WTC11 (cell line): Measurements from ENCODE around the gene EP400. TPM values are rescaled to one million over a fixed set of nuclear protein-coding genes. Genes with fewer than 3 reads are reported as not detected.

ENCODE experiments used
- ATAC-seq: fragments of 200-7000 bp; cut with Tn5 transposase; 2 replicates; pipeline ENCODE4 v1.10.0; 2021; ENCODE audit warnings: mild to moderate bottlenecking, moderate library complexity
- CTCF ChIA-PET: fragments of 300-600 bp; sonication (Branson Sonifier 250); formaldehyde crosslinking; loops from one replicate; lab custom pipeline; 2021; ENCODE audit warnings: antibody characterized with exemption; lab: Charles Lee
- POLR2A ChIA-PET: fragments of 350-600 bp; sonication (Branson Sonifier 250); formaldehyde crosslinking; loops from one replicate; lab custom pipeline; 2021; ENCODE audit warnings: antibody characterized with exemption; lab: Charles Lee
- DNase-seq: peaks from one replicate; pipeline ENCODE4 v3.0.0; 2021; ENCODE audit warnings: low spot score
- H3K27ac Mint-ChIP-seq: 2 replicates; pipeline ENCODE4 v1.8.0; 2021; ENCODE audit warnings: mixed read lengths
- H3K27me3 Mint-ChIP-seq: 2 replicates; pipeline ENCODE4 v1.8.0; 2021; ENCODE audit warnings: low read depth, mild to moderate bottlenecking, moderate library complexity, mixed read lengths
- H3K36me3 Mint-ChIP-seq: 2 replicates; pipeline ENCODE4 v1.8.0; 2021; ENCODE audit warnings: mixed read lengths
- H3K4me1 Mint-ChIP-seq: 2 replicates; pipeline ENCODE4 v1.8.0; 2022; ENCODE audit warnings: mixed read lengths
- H3K4me3 Mint-ChIP-seq: 2 replicates; pipeline ENCODE4 v1.8.0; 2021; ENCODE audit warnings: mild to moderate bottlenecking, moderate library complexity, mixed read lengths
- H3K9me3 Mint-ChIP-seq: 2 replicates; pipeline ENCODE4 v1.8.0; 2021; ENCODE audit warnings: mixed read lengths
- ETV6 ChIP-seq: sonication (generic); formaldehyde crosslinking; IDR thresholded peaks from 2 replicates; pipeline ENCODE4 v1.8.1; 2022; ENCODE audit warnings: mild to moderate bottlenecking, missing genetic modification reagents
- FOXP4 ChIP-seq: sonication (generic); formaldehyde crosslinking; IDR thresholded peaks from 2 replicates; pipeline ENCODE4 v1.8.0; 2022; ENCODE audit warnings: mild to moderate bottlenecking, missing genetic modification reagents
- KAT7 ChIP-seq: sonication (generic); formaldehyde crosslinking; IDR thresholded peaks from 2 replicates; pipeline ENCODE4 v1.8.1; 2023; ENCODE audit warnings: missing genetic modification reagents, mild to moderate bottlenecking, borderline replicate concordance
- MAX ChIP-seq: sonication (generic); formaldehyde crosslinking; IDR thresholded peaks from 2 replicates; pipeline ENCODE4 v1.8.0; 2022; ENCODE audit warnings: mild to moderate bottlenecking, missing genetic modification reagents
- TP53 ChIP-seq: sonication (generic); formaldehyde crosslinking; IDR thresholded peaks from 2 replicates; pipeline ENCODE4 v1.8.1; 2023; ENCODE audit warnings: mild to moderate bottlenecking, missing genetic modification reagents
- ZNF138 ChIP-seq: sonication (generic); formaldehyde crosslinking; conservative IDR thresholded peaks from 2 replicates; pipeline ENCODE4 v1.8.1; 2022; ENCODE audit warnings: mild to moderate bottlenecking, moderate library complexity, missing genetic modification reagents
- ZNF219 ChIP-seq: sonication (generic); formaldehyde crosslinking; IDR thresholded peaks from 2 replicates; pipeline ENCODE4 v1.8.0; 2023; ENCODE audit warnings: missing genetic modification reagents, mild to moderate bottlenecking, borderline replicate concordance
- total RNA-seq: library from RNA; stranded (reverse); gene quantifications from 3 replicates; pipeline ENCODE4 v1.2.3, GENCODE V29; 2021
- TF ChIP-seq, protein P1 (sequence below): sonication (generic); formaldehyde crosslinking; IDR thresholded peaks from 2 replicates; pipeline ENCODE4 v1.8.0; 2022; ENCODE audit warnings: missing genetic modification reagents

The EP400 gene
- total RNA-seq, 1 experiment from 2014 or later, result 75.8 TPM

- no peak for TF ChIP-seq KAT7 (CRISPR knock-in tag)
Measured at GRCh38 chr12:132068250-132068649, 118.5 kb downstream of the EP400 start (continued).

DNA sequence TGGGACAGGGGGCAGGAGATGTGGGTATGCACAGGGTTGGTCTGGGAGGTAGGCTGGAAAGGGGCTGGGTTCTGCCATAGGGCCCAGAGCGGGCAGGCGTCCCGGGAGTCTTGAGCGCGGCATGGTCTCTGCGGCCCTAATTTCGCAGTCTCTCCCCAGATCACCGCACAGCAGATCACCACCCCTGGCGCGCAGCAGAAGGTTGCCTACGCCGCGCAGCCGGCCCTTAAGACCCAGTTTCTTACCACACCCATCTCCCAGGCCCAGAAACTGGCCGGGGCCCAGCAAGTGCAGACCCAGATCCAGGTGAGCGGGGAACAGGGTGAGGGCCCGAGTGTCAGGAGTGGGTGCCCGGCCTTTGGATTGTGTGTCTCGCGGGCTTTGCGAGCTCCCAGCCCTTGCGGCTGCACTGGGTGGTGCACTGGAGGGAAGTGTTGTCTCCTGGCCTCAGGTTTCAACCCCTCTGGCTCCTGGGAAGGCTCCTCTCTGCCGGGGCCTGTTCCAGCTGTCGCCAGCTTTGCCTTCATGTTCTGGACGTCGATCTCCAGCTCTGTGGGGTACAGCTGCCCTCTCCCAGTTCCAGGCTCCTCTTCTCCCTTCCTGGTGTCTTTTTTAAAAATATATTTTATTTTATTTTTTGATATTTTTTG, 119.7 kb downstream of the EP400 start:
- H3K4me1 Mint-ChIP-seq, result no peaks in the 10 kb centered on the region
- DNase-seq (no peak), ATAC-seq (no peak)
- no peaks in the 10 kb centered on the region for H3K9me3 Mint-ChIP-seq
- no peak overlapping the region for H3K4me3 Mint-ChIP-seq
- POLR2A ChIA-PET, result no interaction called here
- H3K27me3 Mint-ChIP-seq, result no peaks in the 10 kb centered on the region
- peaks cover 52% of the 10 kb centered on the region for H3K36me3 Mint-ChIP-seq
- CTCF ChIA-PET, result interaction anchor here (0.6 kb wide), 1 partner anchor 125 kb away, joined by 3 read pairs; no protein-coding TSS in a partner anchor
- TF ChIP-seq FOXP4 (CRISPR knock-in tag), result no peak
- TF ChIP-seq, protein P1, sequence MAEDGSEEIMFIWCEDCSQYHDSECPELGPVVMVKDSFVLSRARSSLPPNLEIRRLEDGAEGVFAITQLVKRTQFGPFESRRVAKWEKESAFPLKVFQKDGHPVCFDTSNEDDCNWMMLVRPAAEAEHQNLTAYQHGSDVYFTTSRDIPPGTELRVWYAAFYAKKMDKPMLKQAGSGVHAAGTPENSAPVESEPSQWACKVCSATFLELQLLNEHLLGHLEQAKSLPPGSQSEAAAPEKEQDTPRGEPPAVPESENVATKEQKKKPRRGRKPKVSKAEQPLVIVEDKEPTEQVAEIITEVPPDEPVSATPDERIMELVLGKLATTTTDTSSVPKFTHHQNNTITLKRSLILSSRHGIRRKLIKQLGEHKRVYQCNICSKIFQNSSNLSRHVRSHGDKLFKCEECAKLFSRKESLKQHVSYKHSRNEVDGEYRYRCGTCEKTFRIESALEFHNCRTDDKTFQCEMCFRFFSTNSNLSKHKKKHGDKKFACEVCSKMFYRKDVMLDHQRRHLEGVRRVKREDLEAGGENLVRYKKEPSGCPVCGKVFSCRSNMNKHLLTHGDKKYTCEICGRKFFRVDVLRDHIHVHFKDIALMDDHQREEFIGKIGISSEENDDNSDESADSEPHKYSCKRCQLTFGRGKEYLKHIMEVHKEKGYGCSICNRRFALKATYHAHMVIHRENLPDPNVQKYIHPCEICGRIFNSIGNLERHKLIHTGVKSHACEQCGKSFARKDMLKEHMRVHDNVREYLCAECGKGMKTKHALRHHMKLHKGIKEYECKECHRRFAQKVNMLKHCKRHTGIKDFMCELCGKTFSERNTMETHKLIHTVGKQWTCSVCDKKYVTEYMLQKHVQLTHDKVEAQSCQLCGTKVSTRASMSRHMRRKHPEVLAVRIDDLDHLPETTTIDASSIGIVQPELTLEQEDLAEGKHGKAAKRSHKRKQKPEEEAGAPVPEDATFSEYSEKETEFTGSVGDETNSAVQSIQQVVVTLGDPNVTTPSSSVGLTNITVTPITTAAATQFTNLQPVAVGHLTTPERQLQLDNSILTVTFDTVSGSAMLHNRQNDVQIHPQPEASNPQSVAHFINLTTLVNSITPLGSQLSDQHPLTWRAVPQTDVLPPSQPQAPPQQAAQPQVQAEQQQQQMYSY (CRISPR knock-in tag), result no peak
- no peak for TF ChIP-seq ETV6 (CRISPR knock-in tag)
- H3K27ac Mint-ChIP-seq, result no peak overlapping the region

DNA sequence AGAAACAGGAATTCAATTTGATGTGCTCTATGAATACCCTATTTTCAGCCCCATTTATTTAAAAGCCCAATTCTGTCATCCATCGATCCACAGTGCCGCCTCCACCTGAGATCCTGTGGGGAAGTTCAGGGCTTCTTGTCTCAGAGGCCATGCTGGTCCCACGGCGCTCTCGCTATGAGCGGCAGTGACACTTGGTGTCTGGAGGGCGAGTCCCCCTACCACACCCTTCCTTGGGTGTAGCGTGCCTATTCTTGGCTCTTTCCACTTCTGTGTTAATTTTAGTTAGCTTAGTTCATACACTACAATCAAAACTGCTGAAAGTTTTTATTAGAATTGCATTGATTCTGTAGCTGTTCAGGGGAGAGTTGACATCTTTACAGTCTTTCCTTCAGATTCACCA, 120.6 kb downstream of the EP400 start:
- no peaks in the 10 kb centered on the region for H3K9me3 Mint-ChIP-seq
- no peak overlapping the region for H3K4me3 Mint-ChIP-seq
- TF ChIP-seq MAX (CRISPR knock-in tag), result no peak
- TF ChIP-seq KAT7 (CRISPR knock-in tag), result no peak
- no peak for TF ChIP-seq ZNF219 (CRISPR knock-in tag)
- TF ChIP-seq, protein P1 (CRISPR knock-in tag), result no peak
- no peaks in the 10 kb centered on the region for H3K27me3 Mint-ChIP-seq
- ATAC-seq (no peak), DNase-seq (no peak)
- no peaks in the 10 kb centered on the region for H3K4me1 Mint-ChIP-seq
- ChIA-PET CTCF (no interaction called here), POLR2A (no interaction called here)
- no peak overlapping the region for H3K27ac Mint-ChIP-seq
- peaks cover 55% of the 10 kb centered on the region for H3K36me3 Mint-ChIP-seq

- POLR2A ChIA-PET, result no interaction called here
- no peak for ATAC-seq
Measured at GRCh38 chr12:132071040-132071810, 121.5 kb downstream of the EP400 start.

More at GRCh38 chr12:132071040-132071810, 121.5 kb downstream of the EP400 start:
- Mint-ChIP-seq H3K36me3 (peaks cover 58% of the 10 kb centered on the region), H3K4me1 (no peaks in the 10 kb centered on the region), H3K27ac (peak overlapping the region; percentile 60; the same call in 1 of the 2 replicates), H3K9me3 (no peaks in the 10 kb centered on the region), H3K27me3 (no peaks in the 10 kb centered on the region), H3K4me3 (no peak overlapping the region)
- CTCF ChIA-PET, result no interaction called here
- no peak for TF ChIP-seq TP53 (CRISPR knock-in tag)
- TF ChIP-seq, protein P1 (CRISPR knock-in tag), result no peak
- TF ChIP-seq ZNF138 (CRISPR knock-in tag), result no peak
- no peak for DNase-seq
